Measurements from ENCODE around the gene SBK1.
"Not testable (repeated sequence)": the region's sequence is repeated elsewhere in the genome, so short reads cannot be mapped to it uniquely, and the experiment has no call there.

Gene SBK1

DNA sequence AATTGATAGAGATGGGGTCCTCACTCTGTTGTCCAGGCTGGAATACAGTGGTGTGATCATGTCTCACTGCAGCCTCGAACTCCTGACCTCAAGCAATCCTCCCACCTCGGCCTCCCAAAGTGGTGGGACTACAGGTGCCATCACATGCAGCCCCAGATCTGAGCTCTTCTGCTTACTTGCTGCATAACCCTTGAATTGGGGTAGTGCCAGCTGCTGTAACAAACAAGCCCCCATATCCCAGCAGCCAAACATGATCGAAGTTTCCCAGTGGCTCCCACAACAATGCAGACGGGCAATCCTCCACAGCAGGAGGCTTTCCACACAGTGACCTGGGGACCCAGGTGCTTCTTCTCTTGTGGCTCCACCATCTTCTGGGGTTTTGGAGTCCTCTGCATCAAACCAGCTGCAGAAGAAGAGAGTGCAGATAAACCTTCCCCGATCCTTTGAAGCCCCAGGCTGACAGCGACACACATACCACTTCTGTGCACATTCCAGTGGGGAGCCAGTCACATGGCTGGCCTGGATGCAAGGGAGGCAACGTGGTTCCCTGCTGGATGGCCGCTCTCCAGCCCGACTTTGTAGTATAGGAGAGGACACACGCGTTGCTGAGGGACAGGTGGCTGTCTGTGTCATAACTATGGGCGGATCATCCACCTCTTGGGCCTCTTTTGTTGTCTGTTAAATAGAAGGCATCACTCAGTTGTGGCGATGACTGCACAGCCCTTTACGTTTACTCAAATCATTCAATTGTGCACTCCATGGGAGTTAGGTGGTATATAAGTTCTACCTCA is 16.7 kb downstream of the SBK1 start:
- DNase-seq (ENCODE audit: low read depth) = no peak

DNA sequence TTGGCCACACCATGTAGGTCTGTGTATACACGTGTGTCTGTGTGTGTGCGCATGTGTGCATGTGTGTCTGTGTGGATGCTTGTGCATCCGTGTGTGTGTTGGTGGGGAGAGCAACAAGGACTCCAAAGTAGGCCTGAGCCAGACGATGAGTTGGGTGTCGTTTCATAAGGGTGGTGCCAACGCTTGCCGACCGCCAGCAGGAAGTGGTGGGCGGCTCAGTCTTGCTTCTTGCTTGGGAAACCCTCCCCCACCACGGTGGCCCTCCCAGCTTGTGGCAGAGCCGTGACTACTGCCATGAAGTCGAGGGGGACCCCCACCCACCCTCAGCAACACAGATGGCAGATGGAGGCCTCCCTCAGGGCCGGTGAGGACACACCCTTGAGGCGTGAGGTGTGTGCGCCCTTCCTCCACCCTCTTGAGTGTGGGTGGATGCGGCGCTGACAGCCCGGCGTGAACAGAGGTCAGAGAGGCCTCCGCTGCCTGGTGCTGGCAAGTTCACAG is 17.5 kb downstream of the SBK1 start:
- DNase-seq (ENCODE audit: low read depth) = peak; percentile 67

DNA sequence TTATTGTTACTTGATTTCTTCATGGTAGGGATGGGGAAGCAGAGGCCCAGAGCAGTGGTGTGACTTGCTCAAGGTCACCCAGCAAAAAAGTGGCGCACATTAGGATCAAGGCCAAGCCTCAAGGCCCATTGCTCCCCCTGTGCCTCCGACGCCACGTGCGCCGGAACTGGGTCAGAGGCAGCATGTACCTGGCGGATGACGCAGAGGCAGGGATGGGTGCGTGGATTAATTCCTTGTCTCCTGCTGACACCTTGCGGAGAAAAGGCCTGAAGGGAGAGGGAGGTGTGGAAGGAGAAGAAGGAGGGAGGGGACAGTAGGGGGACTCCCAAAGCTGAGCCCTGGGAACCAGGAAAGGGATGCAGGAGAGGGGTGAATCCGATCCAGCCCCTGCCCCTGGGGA is 18.5 kb downstream of the SBK1 start:
- no peak for DNase-seq (ENCODE audit: low read depth)

DNA sequence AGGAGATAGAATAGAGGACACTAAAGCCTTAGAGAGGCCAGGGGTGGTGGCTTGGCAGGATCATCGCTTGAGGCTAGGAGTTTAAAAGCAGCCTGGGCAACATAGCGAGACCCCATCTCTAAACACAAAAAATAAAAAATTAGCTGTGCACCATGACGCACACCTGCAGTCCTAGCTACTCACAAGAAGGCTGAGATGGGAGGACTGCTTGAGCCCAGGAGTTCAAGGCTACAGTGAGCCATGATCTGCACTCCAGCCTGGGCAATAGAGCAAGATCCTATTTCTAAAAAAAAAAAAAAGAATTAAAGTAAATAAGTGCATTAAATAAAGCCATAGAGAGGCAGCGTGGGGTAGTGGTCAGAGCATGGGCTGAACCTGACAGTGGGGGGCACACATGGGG is 19.1 kb downstream of the SBK1 start:
- no peak for DNase-seq (ENCODE audit: low read depth)

DNA sequence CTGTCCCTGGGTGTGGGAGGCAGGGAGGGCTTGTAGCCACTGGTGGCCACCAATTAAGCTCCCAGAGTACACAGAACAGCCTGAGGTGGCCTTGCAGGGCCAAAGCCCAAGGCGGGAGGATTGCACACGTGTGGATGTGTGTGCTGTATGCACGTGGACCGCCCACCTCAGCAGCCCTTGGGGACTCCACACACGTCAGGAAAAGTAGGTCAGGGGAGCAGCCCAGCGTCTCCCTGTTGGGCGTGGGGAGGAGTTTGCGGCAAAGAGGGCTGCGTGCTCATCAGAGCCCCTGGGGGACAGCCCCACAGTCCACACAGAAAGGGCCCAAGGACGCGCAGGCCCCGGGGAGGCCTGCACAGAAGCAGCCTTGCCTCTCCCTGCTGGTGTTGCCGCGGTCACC is 19.6 kb downstream of the SBK1 start:
- no peak for DNase-seq (ENCODE audit: low read depth)

DNA sequence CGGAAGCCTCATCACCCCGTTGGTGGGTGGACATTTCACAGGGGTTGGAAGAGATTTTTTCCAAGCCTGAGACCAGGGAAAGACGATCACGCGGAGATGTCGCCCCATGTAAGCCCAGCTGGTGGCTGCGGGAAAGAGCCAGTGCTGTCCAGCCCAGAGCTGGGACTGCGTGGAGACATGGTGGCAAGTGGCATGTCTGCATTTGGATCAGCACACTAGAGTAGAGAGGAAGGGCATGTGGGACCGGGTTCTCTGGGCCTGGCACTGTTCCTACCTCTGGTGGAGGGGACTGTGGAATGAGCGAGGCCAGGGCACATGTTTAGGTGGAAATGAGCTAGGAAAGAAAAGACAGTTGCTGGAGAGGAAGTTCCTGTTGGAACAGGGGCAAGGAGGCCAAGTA is 20.0 kb downstream of the SBK1 start:
- DNase-seq (ENCODE audit: low read depth) = no peak

DNA sequence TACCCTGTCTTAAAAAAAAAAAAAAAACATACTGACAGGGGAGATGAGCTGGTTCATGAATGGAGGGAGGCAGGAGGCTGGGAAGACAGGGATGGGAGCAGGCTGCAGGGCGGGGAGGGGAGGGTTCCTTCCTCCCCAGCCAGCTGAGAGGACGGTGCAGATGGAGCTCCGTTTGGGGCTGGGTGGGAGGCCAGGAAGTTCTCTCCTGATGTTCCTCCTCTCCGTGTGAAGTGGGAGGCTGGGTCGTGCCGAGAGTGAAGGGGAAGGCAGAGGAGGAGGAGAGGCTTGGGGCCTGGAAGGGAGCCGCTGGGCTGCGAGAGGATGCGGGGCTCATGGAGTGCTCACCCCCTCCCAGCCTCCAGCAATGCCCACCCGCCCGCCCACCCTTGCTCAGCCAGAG is 21.3 kb downstream of the SBK1 start:
- no peak for DNase-seq (ENCODE audit: low read depth)

DNA sequence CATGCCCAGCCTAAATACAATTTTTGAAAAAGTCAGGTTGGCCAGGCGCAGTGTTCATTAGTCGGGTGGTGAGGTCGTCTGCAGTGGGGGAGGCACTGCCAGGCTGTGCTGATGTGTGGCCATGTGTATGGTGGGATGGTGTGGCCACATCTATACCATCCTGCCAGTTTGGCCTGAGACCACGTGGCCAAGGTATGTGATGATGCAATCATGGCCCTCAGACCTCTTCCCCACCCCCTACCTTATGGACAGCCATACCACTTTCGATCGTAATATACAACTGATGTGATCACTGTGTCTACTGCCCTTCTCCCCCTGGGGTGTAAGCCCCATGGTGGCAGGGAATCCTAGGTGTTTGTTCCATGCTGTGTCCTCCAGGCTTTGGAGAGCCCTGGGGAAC is 23.7 kb downstream of the SBK1 start:
- DNase-seq (ENCODE audit: low read depth) = no peak

DNA sequence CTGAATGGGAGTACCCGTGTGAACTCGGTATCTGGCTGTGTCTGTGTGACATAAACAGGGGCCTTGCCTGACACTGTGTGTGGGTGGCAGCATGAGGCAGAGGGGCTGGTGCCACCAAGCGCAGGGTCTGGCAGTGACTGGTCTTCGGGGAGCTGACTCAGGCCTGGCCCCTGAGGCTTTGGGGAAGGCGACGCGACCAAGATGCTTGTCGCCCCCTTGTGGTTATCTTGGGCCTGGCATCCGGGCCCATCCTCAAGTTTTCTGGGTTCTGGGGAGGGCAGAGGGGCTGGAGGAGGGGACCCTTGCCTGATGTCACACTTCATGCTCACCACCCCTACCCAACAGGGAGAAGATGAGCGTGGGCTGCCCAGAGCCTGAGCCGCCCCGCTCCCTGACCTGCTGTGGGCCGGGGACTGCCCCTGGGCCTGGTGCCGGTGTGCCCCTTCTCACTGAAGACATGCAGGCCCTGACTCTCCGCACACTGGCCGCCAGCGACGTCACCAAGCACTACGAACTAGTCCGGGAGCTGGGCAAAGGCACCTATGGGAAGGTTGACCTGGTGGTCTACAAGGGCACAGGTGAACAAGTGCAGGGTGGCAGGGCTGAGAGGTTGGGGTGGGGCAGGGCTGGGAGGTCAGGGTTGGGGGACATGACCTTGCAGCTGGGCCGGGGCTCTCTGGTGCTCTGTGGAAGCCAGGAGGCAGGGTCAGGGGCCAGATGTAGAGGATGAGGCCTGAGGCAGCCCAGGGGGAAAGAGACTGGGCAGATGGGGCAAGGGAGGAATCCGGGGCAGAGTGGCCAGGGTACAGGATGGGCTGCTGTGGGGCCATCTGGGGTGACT is 24.9 kb downstream of the SBK1 start:
- peak; percentile 58 for DNase-seq (ENCODE audit: low read depth)

DNA sequence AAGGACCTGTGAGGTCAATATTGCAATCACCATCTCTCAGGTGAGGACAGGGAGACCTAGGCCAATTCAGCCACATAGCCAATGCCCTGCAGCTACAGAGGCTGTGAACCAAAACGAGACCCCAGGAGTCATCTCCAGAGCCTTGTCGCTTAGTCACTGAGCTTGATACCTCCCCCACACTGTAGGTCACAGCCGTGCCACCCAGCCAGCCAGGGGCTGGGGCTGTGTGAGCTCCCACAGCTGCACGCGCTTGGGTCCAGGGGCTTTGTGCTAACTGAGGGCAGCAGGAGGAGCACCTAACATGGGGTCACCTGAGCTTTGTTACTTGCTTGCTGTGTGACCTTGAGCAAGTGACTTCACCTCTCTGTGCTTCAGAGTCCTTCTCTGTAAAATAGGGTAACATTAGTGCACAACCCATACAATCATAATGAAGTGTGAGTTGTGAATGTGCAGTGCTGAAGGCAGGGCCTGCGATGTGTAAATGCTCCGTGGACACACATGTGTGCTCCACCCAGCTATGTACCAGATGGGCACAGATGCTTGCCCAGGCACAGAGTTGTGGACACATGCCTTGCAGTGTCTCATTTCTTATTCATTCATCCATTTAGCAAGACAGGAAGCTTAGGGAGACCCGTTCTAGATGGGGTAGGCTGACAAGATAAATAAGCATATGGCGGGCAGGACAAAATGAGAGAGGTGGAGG is 25.9 kb downstream of the SBK1 start:
- no peak for DNase-seq (ENCODE audit: low read depth)

DNA sequence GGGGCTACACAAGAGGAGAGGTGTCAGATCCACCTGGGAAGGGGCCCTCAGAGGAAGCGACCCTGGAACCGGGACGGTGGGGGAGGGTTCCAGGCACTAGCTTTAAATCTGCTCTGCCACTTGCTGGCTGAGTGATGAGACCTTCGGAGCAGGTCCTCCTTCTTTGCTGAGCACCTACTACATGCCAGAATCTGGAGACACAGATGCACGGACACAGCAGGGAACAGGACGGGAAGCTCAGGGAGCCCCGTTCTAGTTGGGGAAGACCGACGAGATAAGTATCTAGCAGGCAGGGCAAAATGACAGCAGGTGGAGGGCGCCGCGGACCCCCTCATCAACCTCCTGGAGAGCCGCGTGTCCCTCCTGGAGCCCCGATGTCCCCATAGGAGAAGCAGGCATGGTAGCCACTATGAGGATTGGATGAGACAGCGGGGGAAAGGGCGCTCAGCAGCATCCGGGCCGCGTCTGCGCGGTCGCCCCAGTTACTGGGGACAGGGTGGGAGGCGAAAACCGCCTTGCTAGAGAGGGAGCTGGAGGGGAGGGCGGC is 27.2 kb downstream of the SBK1 start:
- no peak for DNase-seq (ENCODE audit: low read depth)

DNA sequence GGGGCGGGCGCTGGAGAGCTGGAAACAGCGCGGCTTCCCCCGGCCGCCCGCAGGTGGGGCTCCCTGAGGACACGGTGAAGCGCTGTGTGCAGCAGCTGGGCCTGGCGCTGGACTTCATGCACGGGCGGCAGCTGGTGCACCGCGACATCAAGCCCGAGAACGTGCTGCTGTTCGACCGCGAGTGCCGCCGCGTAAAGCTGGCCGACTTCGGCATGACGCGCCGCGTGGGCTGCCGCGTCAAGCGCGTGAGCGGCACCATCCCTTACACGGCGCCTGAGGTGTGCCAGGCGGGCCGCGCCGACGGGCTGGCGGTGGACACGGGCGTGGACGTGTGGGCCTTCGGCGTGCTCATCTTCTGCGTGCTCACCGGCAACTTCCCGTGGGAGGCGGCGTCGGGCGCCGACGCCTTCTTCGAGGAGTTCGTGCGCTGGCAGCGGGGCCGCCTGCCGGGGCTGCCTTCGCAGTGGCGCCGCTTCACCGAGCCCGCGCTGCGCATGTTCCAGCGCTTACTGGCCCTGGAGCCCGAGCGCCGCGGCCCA is 27.8 kb downstream of the SBK1 start:
- no peak for DNase-seq (ENCODE audit: low read depth)

DNA sequence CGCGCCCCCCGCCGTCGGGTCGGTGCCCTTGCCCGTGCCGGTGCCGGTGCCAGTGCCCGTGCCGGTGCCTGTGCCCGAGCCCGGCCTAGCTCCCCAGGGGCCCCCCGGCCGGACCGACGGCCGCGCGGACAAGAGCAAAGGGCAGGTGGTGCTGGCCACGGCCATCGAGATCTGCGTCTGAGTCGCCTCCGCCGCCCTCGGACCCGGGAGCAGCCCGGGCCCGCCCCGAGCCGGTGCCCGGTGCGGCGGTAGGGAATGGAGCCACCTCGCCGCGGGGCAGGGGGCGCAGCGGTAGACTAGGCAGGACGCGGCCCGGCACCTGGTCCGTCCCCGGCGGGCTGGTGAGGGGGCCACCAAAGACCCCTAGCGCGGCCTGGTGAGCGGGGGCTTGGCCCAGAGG is 28.4 kb downstream of the SBK1 start:
- no peak for DNase-seq (ENCODE audit: low read depth)

DNA sequence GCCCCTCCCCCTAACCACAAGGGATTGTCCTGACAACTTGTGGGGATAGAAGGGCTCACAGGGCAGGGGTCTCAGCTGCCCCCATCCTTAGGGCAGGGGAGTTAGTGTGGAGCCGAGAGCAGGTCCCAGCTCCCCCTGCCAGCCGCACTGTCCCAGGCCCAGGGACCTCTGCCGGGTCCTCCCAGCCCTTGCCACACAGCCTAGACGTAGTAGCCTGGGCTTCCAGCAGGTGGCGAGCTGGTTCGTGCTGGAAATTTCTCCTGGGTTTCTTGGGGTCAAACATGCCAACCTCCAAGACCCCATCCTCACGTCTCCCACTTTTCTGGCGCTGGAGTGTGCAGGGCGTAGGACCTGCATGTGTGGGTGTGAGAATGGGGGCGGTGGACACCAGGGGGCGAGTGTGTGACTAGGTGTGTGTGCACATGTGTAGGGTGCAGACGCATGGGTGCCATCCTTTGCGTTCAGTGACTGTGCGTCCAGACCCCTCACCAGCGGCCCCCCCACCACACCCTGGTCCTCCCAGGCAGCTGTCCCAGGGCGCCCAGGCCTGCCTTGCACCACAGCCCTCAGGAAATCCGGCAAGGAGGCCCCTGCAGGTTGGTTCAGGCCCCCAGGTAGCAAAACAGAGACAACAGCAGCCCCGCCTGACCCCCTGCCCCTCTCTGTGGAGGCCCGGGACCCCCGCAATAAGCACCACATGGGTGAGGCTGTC is 29.5 kb downstream of the SBK1 start:
- no peak for DNase-seq (ENCODE audit: low read depth)

DNA sequence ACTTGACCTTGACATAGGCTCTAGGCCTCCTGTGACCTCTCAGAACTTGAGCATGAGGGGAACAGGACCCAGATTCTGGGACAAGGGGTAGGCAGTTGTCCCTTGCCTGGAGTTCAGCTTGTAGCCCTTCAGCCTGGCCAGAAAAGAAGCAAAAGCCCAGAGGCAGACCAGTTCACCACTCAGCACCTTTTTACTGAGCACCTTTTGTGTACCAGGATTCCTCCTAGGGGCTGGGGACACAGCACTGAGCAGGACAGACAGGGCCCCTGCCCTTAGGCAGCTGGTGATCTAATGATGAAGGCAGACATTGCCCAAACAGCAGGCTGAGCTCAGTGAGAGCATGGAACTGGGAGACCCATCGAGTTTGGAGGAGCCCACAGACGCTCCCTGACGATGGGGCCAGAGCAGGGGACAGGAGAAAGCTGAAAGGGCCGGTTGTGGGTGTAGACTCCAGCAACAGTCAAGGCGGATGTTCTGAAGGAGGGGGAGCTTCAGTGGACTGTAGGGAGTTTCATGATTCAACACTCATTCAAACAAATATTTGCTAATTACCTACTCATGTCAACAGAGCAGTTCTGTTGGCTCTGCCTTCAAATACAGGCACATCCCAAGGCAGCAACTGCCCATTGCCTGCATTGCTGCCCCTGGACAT is 32.0 kb downstream of the SBK1 start:
- no peak for DNase-seq (ENCODE audit: low read depth)

DNA sequence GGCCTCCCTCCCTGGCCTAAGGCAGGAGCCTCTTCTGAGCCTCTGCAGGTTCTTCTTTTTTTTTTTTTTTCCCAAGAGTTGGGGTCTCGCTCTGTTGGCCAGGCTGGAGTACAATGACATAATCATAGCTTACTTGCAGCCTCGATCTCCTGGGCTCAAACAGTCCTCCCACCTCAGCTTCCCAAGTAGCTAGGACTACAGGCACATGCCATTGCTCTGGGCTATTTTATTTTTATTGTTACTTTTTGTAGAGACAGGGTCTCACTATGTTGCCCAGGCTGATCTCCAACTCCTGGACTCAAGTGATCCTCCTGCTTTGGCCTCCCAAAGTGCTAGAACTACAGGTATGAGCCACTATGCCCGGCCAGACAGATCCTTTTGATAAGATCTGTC is 32.6 kb downstream of the SBK1 start:
- DNase-seq (ENCODE audit: low read depth) = no peak

DNA sequence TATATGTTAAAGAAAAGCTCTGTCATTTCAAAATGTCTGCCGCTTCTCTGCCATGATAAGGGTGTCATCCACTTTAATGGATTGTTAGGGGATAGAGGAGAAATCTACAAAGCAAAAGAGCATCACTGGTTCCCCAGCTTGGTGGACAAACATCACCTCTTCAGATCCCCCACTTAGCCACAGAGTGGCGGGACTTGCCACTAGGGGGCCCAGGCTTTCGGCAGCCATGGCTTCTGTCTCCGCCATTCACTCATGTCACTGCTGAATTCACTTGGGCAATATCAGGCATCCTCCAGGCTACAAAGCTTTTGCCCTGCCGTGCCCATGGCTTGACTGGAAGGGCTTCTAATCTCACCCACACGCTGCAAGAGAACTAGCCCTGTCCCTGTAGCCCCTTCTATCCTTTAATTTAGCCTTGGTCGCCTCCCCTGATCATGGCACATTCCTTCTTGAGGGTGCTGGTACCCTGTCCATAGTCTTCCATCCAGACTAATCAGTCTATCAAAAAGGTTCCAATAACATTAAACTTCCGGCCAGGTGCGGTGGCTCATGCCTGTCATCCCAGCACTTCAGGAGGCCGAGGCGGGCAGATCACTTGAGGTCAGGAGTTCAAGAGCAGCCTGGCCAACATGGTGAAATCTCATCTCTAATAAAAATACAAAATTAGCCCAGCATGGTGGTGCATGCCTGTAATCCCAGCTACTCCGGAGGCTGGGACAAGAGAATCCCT is 34.7 kb downstream of the SBK1 start:
- peak; percentile 45 for DNase-seq (ENCODE audit: low read depth)

DNA sequence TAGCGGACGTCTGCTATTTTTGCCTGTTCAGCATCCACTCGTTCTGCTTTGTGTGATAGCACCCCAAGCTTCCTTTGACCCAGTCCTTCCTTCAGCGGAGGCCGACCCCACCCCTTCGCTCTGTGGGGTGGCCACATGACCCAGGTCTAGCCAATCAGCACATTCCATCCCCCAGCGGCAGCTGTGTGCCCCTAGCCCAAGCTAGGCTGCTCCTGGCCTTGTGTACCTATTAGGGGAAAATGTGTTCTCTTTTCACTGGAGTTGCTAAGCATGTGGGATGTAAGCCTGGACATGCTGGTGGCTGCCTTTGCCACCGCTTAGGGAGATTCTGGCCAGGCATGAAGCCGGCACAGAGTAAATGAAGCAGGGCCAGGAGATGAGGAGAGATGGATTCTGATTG is 37.9 kb downstream of the SBK1 start:
- DNase-seq (ENCODE audit: low read depth) = not testable (repeated sequence)

DNA sequence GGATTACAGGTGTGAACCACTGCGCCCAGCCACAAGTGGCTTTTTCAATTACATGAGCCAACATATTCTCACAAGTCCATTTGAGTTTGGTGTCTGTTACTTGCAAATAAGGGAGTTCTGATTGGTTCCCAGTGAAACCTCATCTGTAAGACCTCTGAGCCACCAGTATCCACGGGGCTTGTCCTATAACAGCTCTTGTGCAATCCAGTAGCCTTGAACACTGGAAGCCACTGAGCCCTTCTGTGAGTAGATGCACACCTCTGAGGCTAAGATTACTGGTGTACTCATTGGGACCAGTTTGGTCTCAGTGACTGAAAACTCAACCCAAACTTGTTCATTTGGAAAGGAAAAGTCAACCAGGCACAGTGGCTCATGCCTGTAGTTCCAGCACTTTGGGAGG is 38.7 kb downstream of the SBK1 start:
- DNase-seq (ENCODE audit: low read depth) = not testable (repeated sequence)

DNA sequence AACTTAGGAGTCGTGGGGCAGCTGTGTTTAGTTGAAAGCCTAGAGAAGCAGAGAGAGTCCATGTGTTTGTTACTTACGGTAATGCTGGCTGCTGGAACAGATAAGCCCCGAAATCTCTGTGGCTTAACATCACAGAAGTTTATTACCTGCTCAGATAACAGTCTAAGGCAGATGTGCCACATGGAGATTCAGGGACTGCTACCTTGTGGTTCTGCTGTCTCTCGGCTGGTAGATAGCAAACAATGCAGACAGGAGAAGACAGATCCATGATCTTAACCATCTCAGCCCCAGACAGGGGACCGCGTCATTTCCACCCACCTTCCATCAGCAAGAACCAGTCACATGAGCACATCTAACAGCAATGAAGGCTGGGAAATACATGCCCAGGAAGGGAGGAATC is 40.3 kb downstream of the SBK1 start:
- not testable (repeated sequence) for DNase-seq (ENCODE audit: low read depth)

Data from T follicular helper cell (primary cell).